ENCODE data around the gene RAPGEF1. TPM values are rescaled to one million over a fixed set of nuclear protein-coding genes. Genes with fewer than 3 reads are reported as not detected.
A peak's percentile ranks its signal among the peaks of the same experiment; 100 is the strongest.

RAPGEF1 gene
- total RNA-seq, 1 experiment from 2014 or later = 19.0 TPM

DNA sequence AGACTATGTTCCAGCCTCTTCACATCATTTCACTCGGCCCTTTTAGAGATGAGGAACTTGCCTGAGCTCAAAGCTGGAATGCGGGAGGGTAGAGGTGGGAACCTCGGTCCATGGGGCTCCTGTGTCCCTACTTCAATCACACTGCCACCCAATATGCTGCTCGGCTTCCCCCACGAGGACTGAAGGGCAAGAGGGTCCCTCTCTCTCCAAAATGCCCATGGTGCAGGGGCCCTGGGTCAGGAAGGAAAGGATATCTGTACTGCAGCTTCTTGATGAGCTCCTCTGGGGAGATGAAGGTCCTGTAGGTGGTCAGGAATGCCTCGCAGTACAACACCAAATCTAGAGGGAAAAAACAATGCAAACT lies 148.0 kb downstream of the RAPGEF1 start:
- H3K9me3 ChIP-seq = no peaks in the 10 kb centered on the region
- no peak for DNase-seq
- H3K27me3 ChIP-seq = no peaks in the 10 kb centered on the region
- H3K36me3 ChIP-seq = peaks cover 5% of the 10 kb centered on the region
- no peak overlapping the region for H3K4me3 ChIP-seq

DNA sequence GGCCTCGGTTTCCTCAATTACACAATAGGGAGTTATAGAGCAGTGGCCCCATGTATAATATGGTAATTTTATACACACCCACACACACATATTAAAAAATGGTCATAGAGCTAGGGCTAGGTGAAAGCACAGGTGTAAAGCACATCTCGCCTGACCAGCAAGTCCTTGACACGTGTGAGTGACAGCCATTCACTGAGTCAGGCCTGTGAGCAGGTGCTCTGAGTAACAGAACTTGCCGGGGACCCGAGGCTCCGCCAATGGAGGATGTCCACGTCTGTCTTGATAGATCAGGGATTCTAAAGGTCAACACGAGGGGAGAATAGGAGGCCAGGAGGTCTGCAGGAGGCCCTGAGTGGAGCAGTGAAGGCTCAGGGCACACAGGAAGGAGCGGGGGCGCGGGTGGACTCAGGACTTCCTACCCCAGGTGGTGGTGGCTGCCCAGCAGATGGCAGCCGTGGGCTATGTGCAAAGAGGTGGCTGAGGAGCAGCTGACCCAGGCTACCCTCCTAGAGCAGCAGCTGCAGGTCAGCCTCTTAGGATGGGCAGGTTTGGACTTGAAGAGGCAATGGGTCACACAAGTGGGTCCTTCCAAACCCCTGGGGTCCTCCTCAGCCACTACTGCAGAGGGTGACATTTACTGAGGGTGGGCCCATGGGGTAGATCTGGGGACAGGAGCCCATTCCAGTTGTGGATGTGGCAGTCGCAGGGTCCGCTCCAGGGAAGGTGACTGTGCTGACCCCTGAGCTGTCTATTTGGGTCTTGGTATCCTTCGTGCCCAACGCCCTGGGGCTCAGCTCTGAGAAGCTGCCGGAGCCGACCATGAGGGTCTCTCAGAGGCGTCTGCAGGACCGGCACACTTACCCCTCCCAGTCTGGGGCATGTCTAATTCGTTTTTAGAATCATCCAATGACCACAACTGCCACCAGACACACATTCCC lies 148.7 kb downstream of the RAPGEF1 start:
- Histone ChIP-seq H3K9me3 (no peaks in the 10 kb centered on the region), H3K36me3 (peaks cover 5% of the 10 kb centered on the region), H3K4me3 (no peak overlapping the region), H3K27me3 (no peaks in the 10 kb centered on the region)
- DNase-seq = peak; percentile 70

DNA sequence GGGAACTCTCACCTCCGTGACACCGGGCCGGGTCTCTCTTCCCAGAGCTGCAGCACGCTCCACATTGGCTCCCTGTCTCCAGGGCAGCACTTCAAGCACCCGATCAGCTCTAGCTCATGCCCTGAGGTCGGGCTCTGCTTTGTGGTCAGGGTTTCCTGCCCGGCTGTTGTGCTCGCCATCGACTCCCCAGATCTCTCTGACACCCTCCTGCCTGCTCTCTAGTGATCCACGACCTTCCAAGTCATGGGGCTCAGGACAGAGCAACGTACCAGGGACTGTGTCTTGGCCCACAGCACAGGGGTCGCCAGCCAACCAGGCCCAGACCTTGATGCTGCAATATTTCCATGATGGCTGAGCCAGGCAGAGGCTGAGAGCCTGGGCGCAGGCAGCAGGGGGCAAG lies 149.4 kb downstream of the RAPGEF1 start:
- DNase-seq = no peak
- Histone ChIP-seq H3K27me3 (no peaks in the 10 kb centered on the region), H3K4me3 (no peak overlapping the region), H3K36me3 (peaks cover 5% of the 10 kb centered on the region), H3K9me3 (no peaks in the 10 kb centered on the region)

DNA sequence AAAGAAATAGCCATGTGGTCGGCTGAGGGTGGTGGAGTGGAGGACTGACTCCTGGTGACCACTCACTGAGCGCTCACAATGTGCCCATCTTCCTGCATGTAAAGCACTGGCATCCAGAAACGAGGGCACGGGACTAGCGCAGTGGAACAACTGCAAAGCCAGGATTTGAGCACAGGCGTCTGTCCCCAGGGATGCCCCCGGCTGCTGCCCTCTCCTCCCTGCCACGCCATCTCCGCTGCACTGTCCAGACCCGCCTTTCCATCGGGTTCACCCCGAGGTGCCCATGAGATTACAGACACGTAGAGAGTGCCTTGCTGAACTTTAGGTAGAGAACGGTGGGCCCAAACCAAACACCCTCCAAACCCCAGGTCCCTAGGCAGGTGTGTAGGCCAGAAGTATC lies 149.9 kb downstream of the RAPGEF1 start:
- no peak overlapping the region for H3K4me3 ChIP-seq
- H3K27me3 ChIP-seq = no peaks in the 10 kb centered on the region
- DNase-seq = no peak
- H3K9me3 ChIP-seq = no peaks in the 10 kb centered on the region
- H3K36me3 ChIP-seq = peaks cover 5% of the 10 kb centered on the region

DNA sequence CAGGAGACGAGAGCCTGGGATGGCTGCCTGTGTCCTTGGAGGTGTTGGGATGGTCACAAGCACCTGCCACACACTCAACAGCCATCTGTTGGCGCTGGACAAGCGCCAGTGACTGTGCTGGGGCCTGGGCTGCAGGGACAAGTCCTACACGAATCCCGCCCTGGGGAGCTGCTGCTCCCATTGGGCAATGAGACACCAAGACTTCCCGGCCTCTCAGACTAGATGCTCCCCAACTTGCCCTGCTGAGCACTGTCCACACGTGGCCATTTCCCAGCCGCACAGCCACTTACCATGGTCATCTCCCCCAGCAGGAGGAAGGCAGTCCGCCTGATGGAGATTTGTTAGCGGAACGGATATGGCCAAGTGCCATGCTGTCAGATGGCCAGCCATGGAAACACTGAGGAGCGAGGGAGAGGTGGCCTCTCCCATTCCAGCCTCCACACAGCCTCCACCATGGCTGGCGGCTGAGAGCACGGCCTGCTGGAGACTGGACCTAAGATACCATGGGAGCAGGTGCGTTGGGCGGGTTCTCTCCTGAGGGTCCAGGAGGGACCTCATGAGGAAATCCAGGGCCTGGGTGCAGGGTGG lies 150.7 kb downstream of the RAPGEF1 start:
- no peak overlapping the region for H3K4me3 ChIP-seq
- no peaks in the 10 kb centered on the region for H3K27me3 ChIP-seq
- H3K36me3 ChIP-seq = peaks cover 5% of the 10 kb centered on the region
- no peak for DNase-seq
- H3K9me3 ChIP-seq = no peaks in the 10 kb centered on the region

DNA sequence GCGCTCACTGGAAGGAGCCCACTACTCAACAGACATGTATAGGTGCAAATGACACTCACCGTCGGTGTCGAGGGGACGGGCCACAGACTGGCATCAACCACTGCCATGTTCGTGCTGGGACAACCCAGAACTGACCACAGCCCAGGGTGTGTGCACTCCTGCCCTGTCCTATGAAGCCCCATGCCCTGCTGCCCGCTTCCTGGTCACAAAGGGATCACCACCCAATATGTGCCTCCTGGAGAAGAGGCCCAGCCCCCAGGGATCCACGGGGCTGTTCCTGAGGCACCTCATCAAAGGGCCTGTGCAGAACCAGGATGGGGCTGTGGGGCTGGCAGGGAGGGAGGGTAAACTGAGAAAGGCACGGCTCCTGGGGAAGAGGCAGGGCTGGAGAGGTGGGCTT lies 151.5 kb downstream of the RAPGEF1 start:
- Histone ChIP-seq H3K4me3 (no peak overlapping the region), H3K9me3 (no peaks in the 10 kb centered on the region), H3K27me3 (no peaks in the 10 kb centered on the region), H3K36me3 (peaks cover 5% of the 10 kb centered on the region)
- no peak for DNase-seq

DNA sequence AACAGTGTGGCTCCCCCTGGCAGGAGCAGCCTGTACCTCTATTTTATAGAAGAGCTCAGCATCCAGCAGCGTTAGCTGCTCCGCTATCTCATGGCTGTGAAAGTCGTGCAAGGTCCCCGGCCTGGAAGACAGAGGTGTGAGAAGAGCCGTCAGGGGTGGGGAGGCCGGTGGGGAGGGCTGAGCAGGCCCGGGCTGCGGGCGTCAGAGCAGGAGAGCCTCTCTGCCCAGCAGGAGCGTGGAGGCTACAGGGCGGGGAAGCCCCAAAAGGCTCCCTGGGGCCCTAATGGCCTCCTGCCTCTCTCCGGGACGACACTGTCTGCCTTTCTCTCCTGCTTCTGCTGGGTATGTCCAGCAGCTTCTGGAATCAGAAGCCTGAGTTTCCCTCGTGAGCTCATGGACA lies 152.0 kb downstream of the RAPGEF1 start:
- peaks cover 5% of the 10 kb centered on the region for H3K36me3 ChIP-seq
- H3K27me3 ChIP-seq = no peaks in the 10 kb centered on the region
- H3K4me3 ChIP-seq = no peak overlapping the region
- no peak for DNase-seq
- H3K9me3 ChIP-seq = no peaks in the 10 kb centered on the region

DNA sequence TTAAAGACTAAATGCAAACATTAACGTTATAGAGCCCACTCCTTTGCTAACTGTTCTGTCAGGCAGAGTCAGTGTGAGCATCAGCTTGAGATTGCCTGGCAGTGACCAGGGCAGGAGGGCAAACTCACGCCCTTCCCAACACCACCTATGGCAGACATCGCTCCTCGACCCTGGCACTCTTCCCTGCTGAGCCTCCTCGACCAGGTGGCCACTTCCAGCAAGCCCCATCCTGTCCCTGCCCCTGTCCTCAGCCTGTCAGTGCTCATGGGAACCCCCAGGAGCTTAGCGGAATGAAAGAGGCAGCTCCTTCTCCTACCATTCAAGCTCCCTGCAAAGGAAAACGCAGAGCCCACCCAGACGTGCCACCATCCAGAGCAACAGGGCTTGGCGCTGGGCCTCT lies 152.5 kb downstream of the RAPGEF1 start:
- Histone ChIP-seq H3K9me3 (no peaks in the 10 kb centered on the region), H3K27me3 (no peaks in the 10 kb centered on the region), H3K4me3 (no peak overlapping the region), H3K36me3 (peaks cover 5% of the 10 kb centered on the region)
- DNase-seq = no peak

DNA sequence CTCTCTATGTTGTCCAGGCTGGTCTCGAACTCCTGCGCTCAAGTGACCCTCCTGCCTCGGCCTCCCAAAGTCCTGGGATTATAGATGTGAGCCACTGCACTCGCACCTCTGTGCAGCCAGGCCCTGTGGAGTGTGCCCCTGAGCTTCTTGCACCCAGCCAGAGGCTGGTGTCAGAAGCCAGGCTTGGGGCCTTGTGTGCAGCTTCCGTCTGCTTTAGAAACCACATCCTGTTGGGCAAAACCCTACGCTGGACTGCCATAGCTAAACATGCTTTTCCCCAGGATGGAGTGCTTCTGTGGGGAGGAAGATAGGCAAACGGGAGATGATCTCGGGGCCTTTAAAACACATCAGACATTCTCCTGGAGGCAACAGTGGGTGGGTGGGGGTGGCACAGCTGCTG lies 154.5 kb downstream of the RAPGEF1 start:
- no peaks in the 10 kb centered on the region for H3K27me3 ChIP-seq
- no peak for DNase-seq
- no peaks in the 10 kb centered on the region for H3K9me3 ChIP-seq
- no peaks in the 10 kb centered on the region for H3K36me3 ChIP-seq
- no peak overlapping the region for H3K4me3 ChIP-seq

DNA sequence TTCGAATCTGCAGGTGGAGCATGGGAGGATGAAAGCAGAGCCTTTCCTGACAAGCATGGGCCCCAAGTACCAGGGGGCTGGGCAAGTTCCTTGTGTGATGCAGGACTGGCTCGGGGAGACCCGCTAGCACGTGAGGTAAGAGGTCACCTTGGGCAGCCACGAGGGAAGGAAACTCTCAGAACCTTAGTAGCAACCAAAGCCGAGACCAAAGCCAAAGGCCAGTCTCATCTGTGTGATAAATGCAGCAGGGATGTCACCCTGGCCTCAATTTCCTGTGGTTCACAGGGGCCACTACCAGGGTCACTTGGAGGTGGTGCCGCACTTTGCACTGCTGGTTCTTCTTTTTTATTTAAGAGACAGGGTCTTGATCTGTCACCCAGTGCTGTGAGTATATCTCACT lies 155.0 kb downstream of the RAPGEF1 start:
- DNase-seq = no peak
- Histone ChIP-seq H3K9me3 (no peaks in the 10 kb centered on the region), H3K36me3 (no peaks in the 10 kb centered on the region), H3K27me3 (no peaks in the 10 kb centered on the region), H3K4me3 (no peak overlapping the region)

DNA sequence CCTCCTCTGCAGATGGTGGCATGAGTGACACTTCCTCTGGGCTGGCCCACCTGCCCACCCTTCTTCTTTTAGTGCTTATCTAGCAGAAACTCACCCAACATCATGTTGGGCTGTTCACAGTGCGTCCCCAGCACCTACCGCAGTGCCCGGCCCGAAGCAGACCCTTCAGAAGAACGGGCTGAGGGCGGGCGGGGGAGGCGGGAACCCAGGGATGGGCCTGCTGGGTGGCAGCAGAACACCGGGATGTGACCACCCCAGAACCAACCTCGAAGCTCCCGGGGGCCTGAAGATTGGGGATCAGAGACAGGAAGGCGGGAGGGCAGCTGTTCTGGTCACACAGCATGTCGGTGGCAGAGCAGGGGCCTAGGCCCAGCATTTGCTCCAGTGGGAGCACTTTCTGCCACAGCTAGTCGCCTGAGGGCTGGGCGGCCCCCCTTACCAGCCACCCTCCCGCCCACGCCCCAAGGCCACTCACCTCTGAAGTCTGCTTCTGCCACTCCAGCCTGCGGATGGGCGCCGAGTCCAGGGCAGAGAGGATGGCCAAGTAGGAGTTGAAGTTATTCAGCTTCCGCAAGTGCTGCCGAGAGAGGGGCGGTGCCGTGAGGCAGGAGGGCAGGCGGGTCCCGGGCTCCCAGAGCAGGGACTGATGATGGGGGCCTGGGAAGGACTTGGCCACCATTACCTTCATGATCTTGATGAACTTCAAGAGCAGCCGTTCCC lies 155.9 kb downstream of the RAPGEF1 start:
- H3K4me3 ChIP-seq = no peak overlapping the region
- no peak for DNase-seq
- H3K36me3 ChIP-seq = no peaks in the 10 kb centered on the region
- no peaks in the 10 kb centered on the region for H3K27me3 ChIP-seq
- H3K9me3 ChIP-seq = no peaks in the 10 kb centered on the region

DNA sequence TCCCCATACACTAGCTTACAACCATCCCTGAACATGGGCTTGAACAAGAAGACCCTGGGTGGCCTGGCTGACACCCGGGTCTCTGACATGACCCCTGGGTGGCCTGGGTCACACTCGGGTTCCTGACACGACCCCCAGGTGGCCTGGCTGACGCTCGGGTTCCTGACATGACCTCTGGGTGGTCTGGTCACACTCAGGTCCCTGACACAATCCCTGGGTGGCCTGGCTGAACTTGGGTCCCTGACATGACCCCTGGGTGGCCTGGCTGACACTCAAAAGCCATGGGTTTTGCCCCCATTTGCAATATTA lies 156.6 kb downstream of the RAPGEF1 start:
- Histone ChIP-seq H3K27me3 (no peaks in the 10 kb centered on the region), H3K9me3 (no peaks in the 10 kb centered on the region), H3K4me3 (no peak overlapping the region), H3K36me3 (no peaks in the 10 kb centered on the region)
- DNase-seq = no peak

DNA sequence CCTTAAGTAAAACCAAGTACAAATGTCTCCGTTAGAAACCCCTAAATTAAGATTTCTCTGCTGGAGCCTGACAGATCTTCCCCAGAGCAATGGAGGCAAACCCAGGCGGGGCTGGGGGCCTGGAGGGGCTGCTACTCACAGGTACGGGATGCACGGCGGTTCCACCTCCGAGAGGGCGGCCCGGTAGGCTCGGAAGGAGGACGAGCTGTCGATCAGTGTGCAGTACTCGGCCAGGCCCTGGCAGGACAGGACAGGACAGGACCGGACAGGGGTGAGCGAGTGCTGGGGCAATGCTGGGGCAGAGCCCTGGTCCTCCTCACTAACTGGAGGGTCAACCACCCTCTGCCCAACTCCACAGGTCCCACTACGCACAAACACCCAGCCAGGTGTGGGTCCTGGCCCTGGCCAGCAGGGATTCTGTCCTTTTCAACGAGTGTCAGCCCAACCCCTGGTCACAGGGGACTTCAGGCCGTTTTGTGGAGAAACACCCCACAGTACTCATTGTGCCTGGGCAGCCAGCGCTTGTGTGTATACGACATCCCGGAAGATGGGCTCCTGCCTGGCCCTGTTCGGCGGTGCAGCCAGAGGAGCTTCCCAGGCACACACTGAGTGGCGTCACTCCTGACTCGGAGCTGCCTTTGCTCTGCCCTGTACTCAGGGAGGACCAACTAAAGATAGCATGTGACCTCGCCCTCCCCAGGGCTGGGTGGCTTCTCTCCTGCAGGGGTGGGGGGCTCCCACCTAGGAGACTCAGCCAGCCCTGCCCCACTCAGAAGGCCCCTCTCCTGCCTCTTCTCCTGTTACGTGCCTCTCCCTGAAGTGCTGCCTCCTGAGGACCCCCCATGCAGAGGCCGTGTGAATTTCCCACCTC lies 157.2 kb downstream of the RAPGEF1 start:
- H3K27me3 ChIP-seq = no peaks in the 10 kb centered on the region
- H3K36me3 ChIP-seq = no peaks in the 10 kb centered on the region
- no peaks in the 10 kb centered on the region for H3K9me3 ChIP-seq
- no peak overlapping the region for H3K4me3 ChIP-seq
- no peak for DNase-seq

DNA sequence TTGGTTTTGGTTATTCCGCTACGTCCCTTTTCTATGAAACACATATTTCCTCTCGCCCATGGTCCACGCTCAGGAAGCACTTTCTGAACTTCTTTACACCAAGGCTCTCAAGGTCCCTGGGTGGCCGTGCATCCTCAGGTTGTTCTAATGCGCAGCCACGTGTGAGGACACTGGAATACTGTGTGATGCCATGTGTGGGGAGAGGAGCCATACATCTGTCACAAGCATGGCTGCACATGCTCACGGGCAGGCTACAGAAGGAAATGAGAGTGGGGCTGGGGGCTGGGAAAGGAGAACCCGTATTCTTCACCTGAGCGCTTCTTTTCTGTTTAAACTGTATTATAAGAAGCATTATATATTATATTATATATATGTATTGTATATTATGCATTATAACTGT lies 157.8 kb downstream of the RAPGEF1 start:
- no peaks in the 10 kb centered on the region for H3K9me3 ChIP-seq
- no peaks in the 10 kb centered on the region for H3K36me3 ChIP-seq
- DNase-seq = no peak
- H3K27me3 ChIP-seq = no peaks in the 10 kb centered on the region
- H3K4me3 ChIP-seq = no peak overlapping the region

DNA sequence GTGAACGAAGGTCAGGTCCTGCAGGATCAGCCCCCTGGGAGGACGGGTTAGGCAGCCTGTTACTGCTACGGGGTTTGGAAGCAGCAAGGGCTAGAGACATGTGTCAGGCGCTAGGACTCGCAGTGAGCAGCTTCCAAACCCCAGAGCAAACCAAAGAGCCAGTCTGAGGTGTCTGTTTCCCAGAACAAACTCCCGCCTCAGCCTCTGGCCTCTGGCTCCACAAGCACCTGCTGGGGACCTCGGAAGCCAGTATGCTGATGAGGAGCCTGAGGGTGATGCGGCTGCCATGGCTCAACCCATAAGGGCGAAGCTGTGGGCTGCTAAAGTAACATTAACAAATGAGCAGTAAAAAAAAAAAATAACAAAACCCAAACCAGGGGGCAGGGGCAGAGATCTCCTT lies 159.5 kb downstream of the RAPGEF1 start:
- no peak for DNase-seq

DNA sequence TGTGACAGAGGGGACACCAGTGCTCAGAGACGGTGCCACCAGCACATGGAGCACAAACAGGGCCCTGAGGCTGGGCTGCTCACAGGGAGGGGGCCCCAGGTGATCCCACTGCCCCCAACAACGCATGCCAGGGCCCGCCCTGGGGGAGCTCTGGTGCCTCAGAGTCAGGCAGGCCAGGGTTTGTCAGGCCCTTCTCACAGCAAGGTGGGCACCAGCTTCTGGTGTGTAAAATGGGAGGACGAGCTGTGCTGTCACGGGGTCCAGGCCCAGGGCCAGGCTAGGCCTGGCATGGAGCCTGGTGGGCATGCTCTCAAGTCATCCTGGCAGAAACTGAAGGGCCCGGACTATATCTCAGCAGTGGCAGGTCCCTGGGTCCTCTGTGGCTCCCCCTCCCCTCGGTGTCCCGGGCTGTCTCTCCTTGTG lies 160.1 kb downstream of the RAPGEF1 start:
- no peaks in the 10 kb centered on the region for H3K27me3 ChIP-seq
- H3K36me3 ChIP-seq = no peaks in the 10 kb centered on the region
- H3K4me3 ChIP-seq = no peak overlapping the region
- no peaks in the 10 kb centered on the region for H3K9me3 ChIP-seq
- no peak for DNase-seq

More for the DNA sequence above, 159.5 kb downstream of the RAPGEF1 start:
- no peaks in the 10 kb centered on the region for H3K27me3 ChIP-seq
- H3K9me3 ChIP-seq = no peaks in the 10 kb centered on the region
- no peak overlapping the region for H3K4me3 ChIP-seq
- H3K36me3 ChIP-seq = no peaks in the 10 kb centered on the region

Measured in MG63 (cell line).